OCI-LY1 (cell line): Measurements from ENCODE around the gene PROZ.

Experiments used
- H2AFZ ChIP-seq: fragments of 200-600 bp; sonication (generic), shearing (Covaris generic); 2 replicates; pipeline ENCODE4 v1.6.0; 2014; ENCODE audit warnings: antibody characterized with exemption, mild to moderate bottlenecking, low read length
- H3F3A ChIP-seq: fragments of 200-600 bp; sonication (generic), shearing (Covaris generic); 2 replicates; pipeline ENCODE4 v1.6.0; 2014; ENCODE audit warnings: mild to moderate bottlenecking, antibody characterized with exemption, low read length, moderate library complexity; ENCODE audit not compliant: insufficient read depth
- H3K27ac ChIP-seq: fragments of 200-600 bp; sonication (generic); 2 replicates; pipeline ENCODE4 v1.5.1; 2014; ENCODE audit warnings: low read length, mixed run types, mild to moderate bottlenecking, low read depth; ENCODE audit not compliant: poor library complexity, severe bottlenecking
- H3K27me3 ChIP-seq: fragments of 200-600 bp; sonication (generic); 2 replicates; pipeline ENCODE4 v1.6.0; 2014; ENCODE audit warnings: antibody characterized with exemption, mild to moderate bottlenecking, low read length, moderate library complexity; ENCODE audit not compliant: insufficient read depth
- H3K36me3 ChIP-seq: fragments of 200-600 bp; sonication (generic); 2 replicates; pipeline ENCODE4 v1.6.1; 2014; ENCODE audit warnings: mild to moderate bottlenecking, antibody characterized with exemption, low read length, moderate library complexity, mixed read lengths; ENCODE audit not compliant: insufficient read depth
- H3K4me1 ChIP-seq: fragments of 200-600 bp; sonication (generic); 2 replicates; pipeline ENCODE4 v1.5.1; 2014; ENCODE audit warnings: mild to moderate bottlenecking, low read length, moderate library complexity; ENCODE audit not compliant: insufficient read depth, severe bottlenecking
- H3K4me2 ChIP-seq: fragments of 200-600 bp; sonication (generic), shearing (Covaris generic); 2 replicates; pipeline ENCODE4 v1.6.1; 2014; ENCODE audit warnings: low read length
- H3K4me3 ChIP-seq: fragments of 200-600 bp; sonication (generic); 2 replicates; pipeline ENCODE4 v1.5.1; 2014; ENCODE audit warnings: low read length, low read depth, mild to moderate bottlenecking, mixed read lengths; ENCODE audit not compliant: poor library complexity, severe bottlenecking
- H3K79me2 ChIP-seq: fragments of 200-600 bp; shearing (Covaris generic); 2 replicates; pipeline ENCODE4 v1.6.1; 2016; ENCODE audit warnings: mixed run types, low read length, mixed read lengths; ENCODE audit not compliant: insufficient read depth
- H3K9ac ChIP-seq: fragments of 200-600 bp; sonication (generic), shearing (Covaris generic); 2 replicates; pipeline ENCODE4 v1.6.1; 2014; ENCODE audit warnings: mild to moderate bottlenecking, low read length, mixed read lengths
- H3K9me2 ChIP-seq: fragments of 200-600 bp; sonication (generic), shearing (Covaris generic); 2 replicates; pipeline ENCODE4 v1.6.1; 2014; ENCODE audit warnings: low read depth, mild to moderate bottlenecking, low read length, mixed read lengths
- H3K9me3 ChIP-seq: fragments of 200-600 bp; shearing (Covaris generic); 2 replicates; pipeline ENCODE4 v1.6.1; 2014; ENCODE audit warnings: low read length, mixed read lengths
- H4K20me1 ChIP-seq: fragments of 200-600 bp; sonication (generic), shearing (Covaris generic); 2 replicates; pipeline ENCODE4 v1.6.0; 2016; ENCODE audit warnings: mild to moderate bottlenecking, low read length; ENCODE audit not compliant: insufficient read depth
- EZH2 ChIP-seq: fragments of 200-600 bp; sonication (generic), shearing (Covaris generic); IDR thresholded peaks from 2 replicates; pipeline ENCODE4 v1.8.0; 2017; ENCODE audit warnings: borderline replicate concordance, mixed run types, mild to moderate bottlenecking, antibody characterized with exemption, low read length, moderate library complexity, mixed read lengths
- TF ChIP-seq, protein P1 (sequence below): fragments of 200-600 bp; sonication (generic), shearing (Covaris generic); IDR thresholded peaks from 2 replicates; pipeline ENCODE4 v1.5.1; 2017; ENCODE audit warnings: mild to moderate bottlenecking, antibody characterized with exemption, low read length, moderate library complexity, mixed read lengths

PROZ gene

DNA sequence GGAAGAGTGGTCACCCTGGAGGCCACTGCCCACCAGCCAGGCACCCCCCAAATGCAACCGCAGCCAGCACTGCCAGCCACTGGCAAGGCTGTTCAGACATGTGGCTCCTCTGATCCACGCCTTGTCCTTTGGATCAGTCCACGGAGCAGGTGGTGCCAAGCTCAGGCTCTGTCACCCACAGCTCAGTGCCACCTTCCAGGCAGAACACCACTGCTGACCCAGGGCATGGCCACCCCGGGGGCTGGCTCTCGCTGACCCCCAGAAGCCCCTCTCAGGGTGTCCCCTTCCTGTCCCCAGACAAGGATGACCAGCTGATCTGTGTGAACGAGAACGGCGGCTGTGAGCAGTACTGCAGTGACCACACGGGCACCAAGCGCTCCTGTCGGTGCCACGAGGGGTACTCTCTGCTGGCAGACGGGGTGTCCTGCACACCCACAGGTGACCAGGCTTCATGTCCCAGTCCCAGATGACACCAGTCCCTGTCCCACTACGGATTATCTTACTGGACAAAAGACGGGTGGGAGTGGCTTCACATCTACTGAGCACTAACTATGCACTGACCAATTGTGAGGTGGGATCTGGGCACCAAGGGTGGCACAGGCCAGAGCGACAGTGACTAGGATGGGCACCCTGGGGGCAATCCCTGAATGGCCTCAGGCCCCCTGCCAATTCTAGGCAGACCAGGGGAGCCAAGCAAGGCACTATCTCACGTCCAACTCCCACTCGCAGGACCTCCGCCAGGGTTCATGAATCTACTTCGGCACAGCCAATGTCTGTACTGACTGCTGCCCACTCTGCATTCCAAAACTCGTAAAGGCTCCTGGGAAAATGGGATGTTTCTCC, 42.9 kb upstream of the PROZ start:
- Histone ChIP-seq H3K79me2 (no peaks in the 10 kb centered on the region), H3F3A (no peaks in the 10 kb centered on the region), H3K4me3 (no peak overlapping the region), H3K9me3 (no peaks in the 10 kb centered on the region), H4K20me1 (no peaks in the 10 kb centered on the region), H2AFZ (no peak overlapping the region), H3K27me3 (peaks cover 7% of the 10 kb centered on the region; the same call in 1 of the 2 replicates), H3K4me2 (no peak overlapping the region), H3K9ac (no peak overlapping the region), H3K36me3 (no peaks in the 10 kb centered on the region), H3K27ac (no peak overlapping the region), H3K9me2 (no peaks in the 10 kb centered on the region), H3K4me1 (no peaks in the 10 kb centered on the region)
- no peak for TF ChIP-seq EZH2
- TF ChIP-seq, protein P1, sequence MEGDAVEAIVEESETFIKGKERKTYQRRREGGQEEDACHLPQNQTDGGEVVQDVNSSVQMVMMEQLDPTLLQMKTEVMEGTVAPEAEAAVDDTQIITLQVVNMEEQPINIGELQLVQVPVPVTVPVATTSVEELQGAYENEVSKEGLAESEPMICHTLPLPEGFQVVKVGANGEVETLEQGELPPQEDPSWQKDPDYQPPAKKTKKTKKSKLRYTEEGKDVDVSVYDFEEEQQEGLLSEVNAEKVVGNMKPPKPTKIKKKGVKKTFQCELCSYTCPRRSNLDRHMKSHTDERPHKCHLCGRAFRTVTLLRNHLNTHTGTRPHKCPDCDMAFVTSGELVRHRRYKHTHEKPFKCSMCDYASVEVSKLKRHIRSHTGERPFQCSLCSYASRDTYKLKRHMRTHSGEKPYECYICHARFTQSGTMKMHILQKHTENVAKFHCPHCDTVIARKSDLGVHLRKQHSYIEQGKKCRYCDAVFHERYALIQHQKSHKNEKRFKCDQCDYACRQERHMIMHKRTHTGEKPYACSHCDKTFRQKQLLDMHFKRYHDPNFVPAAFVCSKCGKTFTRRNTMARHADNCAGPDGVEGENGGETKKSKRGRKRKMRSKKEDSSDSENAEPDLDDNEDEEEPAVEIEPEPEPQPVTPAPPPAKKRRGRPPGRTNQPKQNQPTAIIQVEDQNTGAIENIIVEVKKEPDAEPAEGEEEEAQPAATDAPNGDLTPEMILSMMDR = no peak

DNA sequence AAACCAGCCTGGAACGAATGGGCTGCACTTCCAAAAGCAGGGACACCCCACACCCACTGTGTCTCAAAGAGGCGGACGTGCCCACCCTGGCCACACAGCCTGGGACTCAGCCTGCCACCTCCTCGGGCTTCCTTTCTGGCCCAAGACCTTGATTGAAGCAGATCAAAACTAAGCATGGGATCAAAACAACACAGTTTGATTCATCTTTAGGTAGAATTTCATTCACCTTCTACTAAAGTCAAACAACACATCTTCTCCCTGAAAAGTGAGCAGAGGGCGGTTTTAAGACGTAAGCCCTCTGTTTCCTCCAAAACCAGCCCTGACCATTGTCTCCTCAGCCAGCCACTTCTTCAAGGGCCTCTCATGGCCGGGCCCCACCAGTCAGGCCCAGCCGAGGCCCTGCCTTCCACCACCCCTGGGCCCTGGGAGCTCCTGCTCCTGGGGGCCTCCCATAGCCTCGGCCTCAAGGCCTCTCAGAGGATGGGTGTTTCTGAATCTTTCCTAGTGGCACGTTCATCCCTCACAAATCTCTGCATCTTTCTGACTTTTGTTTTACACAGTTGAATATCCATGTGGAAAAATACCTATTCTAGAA, 42.1 kb upstream of the PROZ start:
- Histone ChIP-seq H3K9ac (no peak overlapping the region), H3K27ac (no peak overlapping the region), H3F3A (no peaks in the 10 kb centered on the region), H3K9me2 (no peaks in the 10 kb centered on the region), H4K20me1 (no peaks in the 10 kb centered on the region), H3K4me2 (no peak overlapping the region), H3K36me3 (no peaks in the 10 kb centered on the region), H3K79me2 (no peaks in the 10 kb centered on the region), H3K9me3 (no peaks in the 10 kb centered on the region), H2AFZ (no peak overlapping the region), H3K27me3 (peaks cover 7% of the 10 kb centered on the region; the same call in 1 of the 2 replicates), H3K4me1 (no peaks in the 10 kb centered on the region), H3K4me3 (no peak overlapping the region)
- TF ChIP-seq, protein P1 = no peak
- no peak for TF ChIP-seq EZH2

DNA sequence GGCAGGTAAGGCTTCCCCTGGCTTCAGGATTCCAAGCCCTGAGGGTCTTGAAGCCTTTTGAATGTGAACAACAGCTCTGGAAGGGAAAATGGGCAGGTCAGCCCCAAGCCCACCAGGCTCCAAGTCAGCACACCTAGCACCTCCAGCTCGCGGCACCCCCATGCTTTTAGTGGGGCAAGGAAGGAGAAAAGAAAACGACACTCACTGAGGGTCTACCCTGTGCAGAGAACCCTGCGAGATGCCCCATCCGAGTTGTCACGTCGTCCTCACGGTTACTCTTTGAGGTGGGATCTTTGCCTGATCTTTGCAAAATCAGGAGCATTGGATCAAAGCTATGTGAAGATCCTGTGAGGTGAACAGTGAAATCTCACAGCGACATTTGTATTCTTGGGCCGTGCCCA, 41.6 kb upstream of the PROZ start:
- Histone ChIP-seq H3K27me3 (peaks cover 7% of the 10 kb centered on the region; the same call in 1 of the 2 replicates), H3K27ac (no peak overlapping the region), H3K79me2 (no peaks in the 10 kb centered on the region)

More for the DNA sequence above, 41.6 kb upstream of the PROZ start:
- Histone ChIP-seq H3K36me3 (no peaks in the 10 kb centered on the region), H4K20me1 (no peaks in the 10 kb centered on the region), H3K4me1 (no peaks in the 10 kb centered on the region), H3F3A (no peaks in the 10 kb centered on the region), H3K4me2 (no peak overlapping the region), H2AFZ (no peak overlapping the region), H3K4me3 (no peak overlapping the region), H3K9ac (no peak overlapping the region), H3K9me3 (no peaks in the 10 kb centered on the region), H3K9me2 (no peaks in the 10 kb centered on the region)
- no peak for TF ChIP-seq EZH2
- TF ChIP-seq, protein P1 = no peak
